K562 (cell line): ENCODE data around the gene RUNX1.

Experiments
- MAFK ChIP-seq: IDR thresholded peaks from 2 replicates; pipeline ENCODE4 v1.6.1; 2011; ENCODE audit warnings: low read length, improper control_type of control experiment
- SIN3A ChIP-seq, 2 experiments: fragments of 150-350 bp in 1 of 2; IDR thresholded peaks; 2 replicates each; pipeline ENCODE4 v1.6.1; 2011 to 2016; ENCODE audit warnings: borderline replicate concordance in 2 of 2, low read depth in 2 of 2, low read length in 2 of 2, mild to moderate bottlenecking in 2 of 2, moderate library complexity in 2 of 2; ENCODE audit not compliant: control insufficient read depth in 1 of 2
- ZNF143 ChIP-seq: sonication (generic); formaldehyde crosslinking; IDR thresholded peaks from 2 replicates; pipeline ENCODE4 v1.9.0; 2022; ENCODE audit warnings: mild to moderate bottlenecking, missing genetic modification reagents
- ZNF175 ChIP-seq: fragments of 200-800 bp; sonication (Bioruptor generic); IDR thresholded peaks from 2 replicates; pipeline ENCODE4 v1.6.1; 2016; ENCODE audit warnings: low read depth, mild to moderate bottlenecking, missing genetic modification characterization, missing compliant biosample characterization
- TF ChIP-seq, protein P1 (sequence below), 3 experiments: IDR thresholded peaks in 2 of 3; conservative IDR thresholded peaks in 1 of 3; 2 replicates each; pipeline ENCODE4 v1.5.1; 2011 to 2012; ENCODE audit warnings: low read length in 3 of 3, mild to moderate bottlenecking in 3 of 3, control low read depth in 2 of 3, improper control_type of control experiment in 1 of 3, inconsistent platforms in 1 of 3, low read depth in 1 of 3, mixed read lengths in 1 of 3, moderate library complexity in 1 of 3; ENCODE audit not compliant: insufficient read depth in 2 of 3
- TF ChIP-seq, protein P2 (sequence below), 2 experiments: IDR thresholded peaks; 2 replicates each; pipeline ENCODE4 v1.6.1; 2012; ENCODE audit warnings: improper control_type of control experiment in 2 of 2, low read depth in 2 of 2, low read length in 2 of 2, borderline replicate concordance in 1 of 2

DNA sequence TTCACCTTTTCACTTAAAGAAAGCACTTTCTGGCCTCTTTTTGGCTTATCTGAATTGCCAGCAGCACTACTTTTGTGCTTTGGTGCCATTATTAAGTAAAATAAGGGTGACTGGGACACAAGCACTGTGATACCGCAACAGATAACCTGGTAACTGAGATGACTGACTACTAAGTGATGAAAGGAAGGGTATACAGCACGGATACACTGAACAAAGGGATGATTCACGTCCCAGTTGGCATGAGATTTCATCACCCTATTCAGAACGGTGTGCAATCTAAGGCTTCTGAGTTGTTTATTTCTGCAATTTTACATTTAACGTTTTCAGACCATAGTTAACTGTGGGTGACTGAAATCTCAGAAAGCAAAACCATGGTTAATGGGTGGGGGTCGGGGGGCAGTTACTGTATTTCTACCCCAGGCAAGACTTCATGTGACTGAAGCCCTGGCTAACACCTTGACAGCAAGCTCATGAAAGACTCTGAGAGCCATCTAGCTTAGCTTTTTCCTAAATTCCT, 277.5 kb downstream of the RUNX1 start:
- TF ChIP-seq, protein P1, sequence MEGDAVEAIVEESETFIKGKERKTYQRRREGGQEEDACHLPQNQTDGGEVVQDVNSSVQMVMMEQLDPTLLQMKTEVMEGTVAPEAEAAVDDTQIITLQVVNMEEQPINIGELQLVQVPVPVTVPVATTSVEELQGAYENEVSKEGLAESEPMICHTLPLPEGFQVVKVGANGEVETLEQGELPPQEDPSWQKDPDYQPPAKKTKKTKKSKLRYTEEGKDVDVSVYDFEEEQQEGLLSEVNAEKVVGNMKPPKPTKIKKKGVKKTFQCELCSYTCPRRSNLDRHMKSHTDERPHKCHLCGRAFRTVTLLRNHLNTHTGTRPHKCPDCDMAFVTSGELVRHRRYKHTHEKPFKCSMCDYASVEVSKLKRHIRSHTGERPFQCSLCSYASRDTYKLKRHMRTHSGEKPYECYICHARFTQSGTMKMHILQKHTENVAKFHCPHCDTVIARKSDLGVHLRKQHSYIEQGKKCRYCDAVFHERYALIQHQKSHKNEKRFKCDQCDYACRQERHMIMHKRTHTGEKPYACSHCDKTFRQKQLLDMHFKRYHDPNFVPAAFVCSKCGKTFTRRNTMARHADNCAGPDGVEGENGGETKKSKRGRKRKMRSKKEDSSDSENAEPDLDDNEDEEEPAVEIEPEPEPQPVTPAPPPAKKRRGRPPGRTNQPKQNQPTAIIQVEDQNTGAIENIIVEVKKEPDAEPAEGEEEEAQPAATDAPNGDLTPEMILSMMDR (IDR thresholded peaks at IDR 0.05 in 2 of 3, conservative IDR thresholded peaks at IDR 0.05 in 1 of 3; ENCODE audit: insufficient read depth in 2 of 3, low read depth in 1 of 3, low read length in 3 of 3), result no peak
- TF ChIP-seq SIN3A (IDR thresholded peaks at IDR 0.05; ENCODE audit: borderline replicate concordance in 2 of 2, control insufficient read depth in 1 of 2, low read depth in 2 of 2, low read length in 2 of 2) (no peak), ZNF175 (0 out of 2 replicates have a peak, but pooled peaks have one; percentile 27), ZNF143 (CRISPR knock-in tag) (no peak), MAFK (no peak)
- TF ChIP-seq, protein P2, sequence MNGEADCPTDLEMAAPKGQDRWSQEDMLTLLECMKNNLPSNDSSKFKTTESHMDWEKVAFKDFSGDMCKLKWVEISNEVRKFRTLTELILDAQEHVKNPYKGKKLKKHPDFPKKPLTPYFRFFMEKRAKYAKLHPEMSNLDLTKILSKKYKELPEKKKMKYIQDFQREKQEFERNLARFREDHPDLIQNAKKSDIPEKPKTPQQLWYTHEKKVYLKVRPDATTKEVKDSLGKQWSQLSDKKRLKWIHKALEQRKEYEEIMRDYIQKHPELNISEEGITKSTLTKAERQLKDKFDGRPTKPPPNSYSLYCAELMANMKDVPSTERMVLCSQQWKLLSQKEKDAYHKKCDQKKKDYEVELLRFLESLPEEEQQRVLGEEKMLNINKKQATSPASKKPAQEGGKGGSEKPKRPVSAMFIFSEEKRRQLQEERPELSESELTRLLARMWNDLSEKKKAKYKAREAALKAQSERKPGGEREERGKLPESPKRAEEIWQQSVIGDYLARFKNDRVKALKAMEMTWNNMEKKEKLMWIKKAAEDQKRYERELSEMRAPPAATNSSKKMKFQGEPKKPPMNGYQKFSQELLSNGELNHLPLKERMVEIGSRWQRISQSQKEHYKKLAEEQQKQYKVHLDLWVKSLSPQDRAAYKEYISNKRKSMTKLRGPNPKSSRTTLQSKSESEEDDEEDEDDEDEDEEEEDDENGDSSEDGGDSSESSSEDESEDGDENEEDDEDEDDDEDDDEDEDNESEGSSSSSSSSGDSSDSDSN (IDR thresholded peaks at IDR 0.05; ENCODE audit: borderline replicate concordance in 1 of 2, low read depth in 2 of 2, low read length in 2 of 2), result no peak
